BLaER1 treated with 17β-estradiol and CSF1 and Interleukin-3, amounts not matched to agents 10 nM and 100 nM (cell line): ENCODE data around the gene OAS2.
"Not testable (repeated sequence)": the region's sequence is repeated elsewhere in the genome, so short reads cannot be mapped to it uniquely, and the experiment has no call there.

ENCODE experiments used
- H3K27ac ChIP-seq, 11 experiments: shearing (Covaris generic); formaldehyde crosslinking; 2 replicates each; pipeline ENCODE4 v1.8.1; 2022
- H3K27me3 ChIP-seq, 11 experiments: shearing (Covaris generic); formaldehyde crosslinking; 2 replicates each; pipeline ENCODE4 v1.8.1; 2022
- H3K36me3 ChIP-seq, 11 experiments: shearing (Covaris generic); formaldehyde crosslinking; 2 replicates each; pipeline ENCODE4 v1.8.1; 2022
- H3K4me1 ChIP-seq, 10 experiments: shearing (Covaris generic); formaldehyde crosslinking; 2 replicates each; pipeline ENCODE4 v1.8.1; 2022
- H3K4me2 ChIP-seq, 11 experiments: shearing (Covaris generic); formaldehyde crosslinking; 2 replicates each; pipeline ENCODE4 v1.8.1; 2022
- H3K4me3 ChIP-seq, 10 experiments: shearing (Covaris generic); formaldehyde crosslinking; 2 replicates each; pipeline ENCODE4 v1.8.1; 2022
- H3K9ac ChIP-seq, 11 experiments: shearing (Covaris generic); formaldehyde crosslinking; 2 replicates each; pipeline ENCODE4 v1.8.1; 2022
- H3K9me3 ChIP-seq, 11 experiments: shearing (Covaris generic); formaldehyde crosslinking; replicated peaks in 1 of 11; 2 replicates each; pipeline ENCODE4 v1.8.1; 2022
- H4K20me1 ChIP-seq, 11 experiments: shearing (Covaris generic); formaldehyde crosslinking; 2 replicates each; pipeline ENCODE4 v1.8.1; 2022
- Cebpa-rat ChIP-seq, 11 experiments: shearing (Covaris generic); IDR thresholded peaks; 2 replicates each; pipeline ENCODE4 v1.8.1; 2022

OAS2 gene

GRCh38 chr12:112985642-112986290 lies 7.4 kb downstream of the OAS2 start:
- H3K27me3 ChIP-seq, result no peaks in the 10 kb centered on the region
- H4K20me1 ChIP-seq, result peaks cover 0 to 11% (median 0%) of the 10 kb centered on the region in 11 experiments; a peak in 3 of 22 replicates
- no peak overlapping the region for H3K9ac ChIP-seq
- H3K4me3 ChIP-seq, result no peak overlapping the region
- peaks cover 0 to 65% (median 13%) of the 10 kb centered on the region in 11 experiments; a peak in 13 of 22 replicates for H3K36me3 ChIP-seq
- no peak overlapping the region for H3K4me2 ChIP-seq
- peaks cover 0 to 11% (median 6%) of the 10 kb centered on the region in 10 experiments; a peak in 12 of 20 replicates for H3K4me1 ChIP-seq
- no peak for TF ChIP-seq Cebpa-rat (IDR thresholded peaks at IDR 0.05)
- peaks cover 26 to 57% (median 42%) of the 10 kb centered on the region in 11 experiments for H3K9me3 ChIP-seq
- no peak overlapping the region for H3K27ac ChIP-seq

- peaks cover 0 to 9% (median under 1%) of the 10 kb centered on the region in 10 experiments; a peak in 6 of 20 replicates for H3K4me1 ChIP-seq
- H3K9ac ChIP-seq, result no peak overlapping the region
- H3K4me3 ChIP-seq, result no peak overlapping the region
- no peaks in the 10 kb centered on the region for H3K27me3 ChIP-seq
- peaks cover 0 to 16% (median 0%) of the 10 kb centered on the region in 11 experiments; a peak in 3 of 22 replicates for H4K20me1 ChIP-seq
- no peak overlapping the region for H3K4me2 ChIP-seq
- no peak overlapping the region for H3K27ac ChIP-seq
- no peak for TF ChIP-seq Cebpa-rat (IDR thresholded peaks at IDR 0.05)
- H3K36me3 ChIP-seq, result peaks cover 0 to 71% (median 13%) of the 10 kb centered on the region in 11 experiments; a peak in 13 of 22 replicates
- peaks cover 26 to 55% (median 41%) of the 10 kb centered on the region in 11 experiments for H3K9me3 ChIP-seq
Measured at GRCh38 chr12:112986291-112986800, 8.0 kb downstream of the OAS2 start.

GRCh38 chr12:112987561-112987960 lies 9.2 kb downstream of the OAS2 start:
- peaks cover 0 to 72% (median 13%) of the 10 kb centered on the region in 11 experiments; a peak in 13 of 22 replicates for H3K36me3 ChIP-seq
- 0 out of 22 replicates have a peak overlapping the region, but pooled peaks of 1 of the 11 experiments have one; percentile 6 for H3K4me2 ChIP-seq
- no peak overlapping the region for H3K4me3 ChIP-seq
- H4K20me1 ChIP-seq, result peaks cover 0 to 16% (median 0%) of the 10 kb centered on the region in 11 experiments; a peak in 3 of 22 replicates
- no peaks in the 10 kb centered on the region for H3K27me3 ChIP-seq
- TF ChIP-seq Cebpa-rat (IDR thresholded peaks at IDR 0.05), result no peak
- H3K9ac ChIP-seq, result no peak overlapping the region
- H3K9me3 ChIP-seq, result peaks cover 22 to 48% (median 35%) of the 10 kb centered on the region in 11 experiments
- H3K27ac ChIP-seq, result no peak overlapping the region
- peaks cover 0 to 9% (median 0%) of the 10 kb centered on the region in 10 experiments; a peak in 5 of 20 replicates for H3K4me1 ChIP-seq

- Histone ChIP-seq H3K4me1 (peaks cover 0 to 9% (median 0%) of the 10 kb centered on the region in 10 experiments; a peak in 5 of 20 replicates), H3K4me2 (peak overlapping the region in 4 of 11 experiments; percentile 2 to 34 (median 10); a peak in 5 of 22 replicates), H3K9ac (no peak overlapping the region), H3K27me3 (no peaks in the 10 kb centered on the region), H3K9me3 (peaks cover 19 to 42% (median 33%) of the 10 kb centered on the region in 11 experiments), H3K4me3 (no peak overlapping the region), H3K36me3 (peaks cover 0 to 72% (median 13%) of the 10 kb centered on the region in 11 experiments; a peak in 13 of 22 replicates), H3K27ac (no peak overlapping the region), H4K20me1 (peaks cover 0 to 16% (median 0%) of the 10 kb centered on the region in 11 experiments; a peak in 5 of 22 replicates)
- no peak for TF ChIP-seq Cebpa-rat (IDR thresholded peaks at IDR 0.05)
Measured at GRCh38 chr12:112988224-112988623, 9.9 kb downstream of the OAS2 start.

- peaks cover 0 to 68% (median 13%) of the 10 kb centered on the region in 11 experiments; a peak in 13 of 22 replicates for H3K36me3 ChIP-seq
- not testable (repeated sequence) for H3K4me2 ChIP-seq, H3K9ac ChIP-seq, H3K27me3 ChIP-seq, H3K27ac ChIP-seq, H3K4me1 ChIP-seq, H3K4me3 ChIP-seq
- H4K20me1 ChIP-seq, result peaks cover 0 to 16% (median 0%) of the 10 kb centered on the region in 11 experiments; a peak in 5 of 22 replicates
- H3K9me3 ChIP-seq, result peaks cover 14 to 35% (median 28%) of the 10 kb centered on the region in 11 experiments
Measured at GRCh38 chr12:112988823-112989385, 10.6 kb downstream of the OAS2 start.

- H4K20me1 ChIP-seq, result peaks cover 0 to 16% (median 0%) of the 10 kb centered on the region in 11 experiments; a peak in 5 of 22 replicates
- peaks cover 0 to 70% (median 13%) of the 10 kb centered on the region in 11 experiments; a peak in 13 of 22 replicates for H3K36me3 ChIP-seq
- no peak overlapping the region for H3K4me2 ChIP-seq
- TF ChIP-seq Cebpa-rat (IDR thresholded peaks at IDR 0.05), result no peak
- H3K9me3 ChIP-seq, result peaks cover 5 to 26% (median 20%) of the 10 kb centered on the region in 11 experiments
- no peak overlapping the region for H3K27ac ChIP-seq
- no peak overlapping the region for H3K9ac ChIP-seq
- H3K4me1 ChIP-seq, result peaks cover 0 to 9% (median 0%) of the 10 kb centered on the region in 10 experiments; a peak in 5 of 20 replicates
- no peaks in the 10 kb centered on the region for H3K27me3 ChIP-seq
- H3K4me3 ChIP-seq, result no peak overlapping the region
Measured at GRCh38 chr12:112989806-112990205, 11.5 kb downstream of the OAS2 start.

- no peak overlapping the region for H3K27ac ChIP-seq
- peaks cover 2 to 12% (median 4%) of the 10 kb centered on the region in 11 experiments; a peak in 19 of 22 replicates for H3K9me3 ChIP-seq
- H3K27me3 ChIP-seq, result no peaks in the 10 kb centered on the region
- H3K4me1 ChIP-seq, result peaks cover 0 to 9% (median 0%) of the 10 kb centered on the region in 10 experiments; a peak in 5 of 20 replicates
- H3K9ac ChIP-seq, result no peak overlapping the region
- peaks cover 0 to 78% (median 6%) of the 10 kb centered on the region in 11 experiments; a peak in 11 of 22 replicates for H3K36me3 ChIP-seq
- H4K20me1 ChIP-seq, result peaks cover 0 to 6% (median 0%) of the 10 kb centered on the region in 11 experiments; a peak in 3 of 22 replicates
- no peak overlapping the region for H3K4me2 ChIP-seq
- no peak for TF ChIP-seq Cebpa-rat (IDR thresholded peaks at IDR 0.05)
- H3K4me3 ChIP-seq, result no peak overlapping the region
Measured at GRCh38 chr12:112992541-112993398, 14.5 kb downstream of the OAS2 start.

- Histone ChIP-seq H3K9me3 (peaks cover 12 to 17% (median 14%) of the 10 kb centered on the region in 11 experiments; a peak in 19 of 22 replicates), H3K27ac (no peak overlapping the region), H3K9ac (no peak overlapping the region), H4K20me1 (peaks cover 0 to 6% (median 0%) of the 10 kb centered on the region in 11 experiments; a peak in 2 of 22 replicates), H3K4me2 (no peak overlapping the region), H3K4me1 (peaks cover 0 to 5% (median 0%) of the 10 kb centered on the region in 10 experiments; a peak in 1 of 20 replicates), H3K36me3 (peaks cover 0 to 71% (median 12%) of the 10 kb centered on the region in 11 experiments; a peak in 12 of 22 replicates), H3K27me3 (no peaks in the 10 kb centered on the region), H3K4me3 (no peak overlapping the region)
- TF ChIP-seq Cebpa-rat (IDR thresholded peaks at IDR 0.05), result no peak
Measured at GRCh38 chr12:112995008-112995407, 16.7 kb downstream of the OAS2 start.
